ENCODE results near the gene WWC1.

- TF ChIP-seq CTCF (IDR thresholded peaks at IDR 0.05 in 2 of 3, conservative IDR thresholded peaks at IDR 0.05 in 1 of 3; ENCODE audit: borderline replicate concordance in 1 of 3, insufficient read depth in 1 of 3, low read depth in 2 of 3, low read length in 2 of 3) (peak; percentile 39 to 56 (median 47); a peak in 5 of 6 replicates), POLR2AphosphoS5 (IDR thresholded peaks at IDR 0.05; ENCODE audit: low read depth, low read length) (no peak), SP1 (IDR thresholded peaks at IDR 0.05; ENCODE audit: low read depth) (no peak), JUND (IDR thresholded peaks at IDR 0.05) (no peak), POLR2A (IDR thresholded peaks at IDR 0.05; ENCODE audit: borderline replicate concordance, extremely low read depth, insufficient read depth, insufficient read length) (no peak), REST (IDR thresholded peaks at IDR 0.05; ENCODE audit: low read depth) (no peak), EGR1 (IDR thresholded peaks at IDR 0.05; ENCODE audit: low read depth) (no peak), MAX (IDR thresholded peaks at IDR 0.05) (no peak), EZH2 (IDR thresholded peaks at IDR 0.05) (no peak), CEBPB (IDR thresholded peaks at IDR 0.05; ENCODE audit: low read depth) (no peak), ATF3 (IDR thresholded peaks at IDR 0.05) (no peak), EZH2phosphoT487 (IDR thresholded peaks at IDR 0.05; ENCODE audit: borderline replicate concordance) (no peak), YY1 (IDR thresholded peaks at IDR 0.05; ENCODE audit: extremely low read depth, insufficient replicate concordance, low read depth, low read length) (no peak)
Observed at GRCh38 chr5:168422431-168422830, 131.0 kb downstream of the WWC1 start.
